Activated CD8-positive, alpha-beta memory T cell treated with anti-CD3 and anti-CD28 coated beads for 48 hours (primary cell): Measurements from ENCODE around the gene NHSL1.

Experiments used
- DNase-seq, 3 experiments: peaks; one replicate each; pipeline ENCODE4 v3.0.0-alpha.2; 2020; ENCODE audit warnings: low read depth in 2 of 3, low spot score in 2 of 3

The NHSL1 gene, protein sequence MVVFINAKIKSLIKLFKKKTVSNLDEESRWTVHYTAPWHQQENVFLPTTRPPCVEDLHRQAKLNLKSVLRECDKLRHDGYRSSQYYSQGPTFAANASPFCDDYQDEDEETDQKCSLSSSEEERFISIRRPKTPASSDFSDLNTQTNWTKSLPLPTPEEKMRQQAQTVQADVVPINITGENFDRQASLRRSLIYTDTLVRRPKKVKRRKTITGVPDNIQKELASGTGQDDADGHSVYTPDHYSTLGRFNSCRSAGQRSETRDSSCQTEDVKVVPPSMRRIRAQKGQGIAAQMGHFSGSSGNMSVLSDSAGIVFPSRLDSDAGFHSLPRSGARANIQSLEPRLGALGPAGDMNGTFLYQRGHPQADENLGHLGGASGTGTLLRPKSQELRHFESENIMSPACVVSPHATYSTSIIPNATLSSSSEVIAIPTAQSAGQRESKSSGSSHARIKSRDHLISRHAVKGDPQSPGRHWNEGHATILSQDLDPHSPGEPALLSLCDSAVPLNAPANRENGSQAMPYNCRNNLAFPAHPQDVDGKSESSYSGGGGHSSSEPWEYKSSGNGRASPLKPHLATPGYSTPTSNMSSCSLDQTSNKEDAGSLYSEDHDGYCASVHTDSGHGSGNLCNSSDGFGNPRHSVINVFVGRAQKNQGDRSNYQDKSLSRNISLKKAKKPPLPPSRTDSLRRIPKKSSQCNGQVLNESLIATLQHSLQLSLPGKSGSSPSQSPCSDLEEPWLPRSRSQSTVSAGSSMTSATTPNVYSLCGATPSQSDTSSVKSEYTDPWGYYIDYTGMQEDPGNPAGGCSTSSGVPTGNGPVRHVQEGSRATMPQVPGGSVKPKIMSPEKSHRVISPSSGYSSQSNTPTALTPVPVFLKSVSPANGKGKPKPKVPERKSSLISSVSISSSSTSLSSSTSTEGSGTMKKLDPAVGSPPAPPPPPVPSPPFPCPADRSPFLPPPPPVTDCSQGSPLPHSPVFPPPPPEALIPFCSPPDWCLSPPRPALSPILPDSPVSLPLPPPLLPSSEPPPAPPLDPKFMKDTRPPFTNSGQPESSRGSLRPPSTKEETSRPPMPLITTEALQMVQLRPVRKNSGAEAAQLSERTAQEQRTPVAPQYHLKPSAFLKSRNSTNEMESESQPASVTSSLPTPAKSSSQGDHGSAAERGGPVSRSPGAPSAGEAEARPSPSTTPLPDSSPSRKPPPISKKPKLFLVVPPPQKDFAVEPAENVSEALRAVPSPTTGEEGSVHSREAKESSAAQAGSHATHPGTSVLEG (N-terminal part only)

DNA sequence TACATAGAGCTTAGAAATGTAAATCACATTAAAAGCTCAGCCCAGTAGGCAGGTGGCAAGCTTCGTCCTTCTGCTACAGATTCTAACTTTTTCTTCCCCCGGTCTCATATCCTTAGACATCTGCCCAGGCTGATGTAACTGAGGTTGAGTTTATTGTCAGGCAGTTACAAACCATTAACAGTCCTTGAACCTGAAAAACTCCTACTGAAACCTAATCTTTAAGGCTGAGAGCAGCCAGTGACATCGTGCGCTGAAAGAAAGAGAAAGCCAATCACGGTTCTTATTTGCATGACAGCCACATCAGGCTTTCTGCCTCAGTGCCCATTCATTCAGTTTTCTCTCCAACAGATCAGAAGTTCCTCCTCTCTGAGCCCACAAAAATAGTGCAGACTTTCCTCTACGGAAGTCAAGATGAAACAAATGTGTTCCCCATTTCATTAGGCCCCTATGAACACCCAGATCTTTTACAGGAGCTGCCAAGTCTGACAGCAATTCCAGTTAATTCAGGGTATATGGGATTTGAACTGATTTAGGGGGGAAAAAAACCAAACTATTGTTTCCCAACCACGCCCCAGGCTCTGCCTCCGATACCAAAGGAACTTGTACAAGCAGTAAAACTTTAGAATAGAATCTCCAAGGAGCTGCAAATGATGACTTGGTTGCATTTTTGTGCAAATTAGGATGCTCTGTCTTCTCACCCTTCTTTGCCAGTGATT lies at the start of gene NHSL1:
Gene NHSL1, minus strand, starts transcription at position 192 of the 716 bp plus-strand sequence. CDS start 204 bp downstream, outside the sequence.
- no peak for DNase-seq

DNA sequence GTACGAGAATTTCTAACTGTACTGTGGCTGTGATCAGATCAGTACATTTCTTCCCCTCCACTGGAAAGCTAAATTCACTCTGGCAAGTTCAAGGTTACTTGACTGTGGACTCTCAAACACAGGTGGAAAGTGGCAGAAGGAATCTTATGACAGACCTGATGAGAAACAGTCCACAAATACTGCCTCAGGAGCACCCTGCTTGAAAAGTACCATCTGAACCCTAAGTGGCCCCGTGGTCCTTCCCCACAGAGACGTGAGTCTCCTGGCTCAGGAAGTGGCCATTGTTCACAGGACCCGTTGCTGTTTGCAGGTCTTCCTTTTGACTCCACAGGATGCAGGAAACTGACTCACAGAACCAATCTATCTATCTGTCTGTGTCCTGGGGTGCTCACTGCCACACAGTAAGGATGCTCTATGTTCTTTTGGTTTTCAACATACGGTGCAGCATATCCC lies 47.5 kb upstream of the NHSL1 start:
- no peak for DNase-seq

DNA sequence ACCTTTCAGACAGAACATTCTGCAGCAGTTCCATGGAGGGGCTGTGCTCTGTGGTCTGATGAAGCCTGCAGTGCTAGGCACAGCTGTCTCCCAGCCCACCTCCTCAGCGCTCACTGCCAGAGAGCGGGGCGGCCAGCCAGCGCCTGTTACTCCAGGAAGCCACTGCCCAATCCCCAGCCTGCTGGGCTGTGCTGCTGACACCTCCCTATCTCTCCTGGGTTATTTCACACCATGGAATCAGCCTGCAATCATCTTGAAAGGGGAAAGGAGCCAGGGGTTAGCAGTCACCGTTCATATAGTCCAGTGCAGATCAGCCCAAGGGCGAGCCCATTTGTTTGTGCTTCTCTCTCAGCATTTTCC lies 46.3 kb upstream of the NHSL1 start:
- DNase-seq, result no peak

DNA sequence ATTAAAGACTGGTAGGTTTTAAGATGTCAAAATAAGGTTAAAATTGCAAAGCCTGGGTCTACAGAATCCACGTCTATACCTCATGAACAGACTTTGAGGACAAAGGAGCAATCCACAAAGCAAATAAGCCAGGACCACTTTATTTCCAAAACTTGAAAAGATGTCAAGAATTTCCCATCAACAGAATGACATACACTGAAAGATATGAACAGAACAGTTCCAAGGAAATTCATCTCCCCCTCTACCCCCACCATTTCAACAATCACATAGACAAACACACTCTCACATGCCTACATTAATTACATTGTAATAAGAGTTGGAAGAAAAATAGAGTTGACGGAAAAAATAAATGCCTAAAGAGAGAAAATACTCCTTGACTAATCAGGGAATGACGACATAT lies 45.2 kb upstream of the NHSL1 start:
- no peak for DNase-seq

DNA sequence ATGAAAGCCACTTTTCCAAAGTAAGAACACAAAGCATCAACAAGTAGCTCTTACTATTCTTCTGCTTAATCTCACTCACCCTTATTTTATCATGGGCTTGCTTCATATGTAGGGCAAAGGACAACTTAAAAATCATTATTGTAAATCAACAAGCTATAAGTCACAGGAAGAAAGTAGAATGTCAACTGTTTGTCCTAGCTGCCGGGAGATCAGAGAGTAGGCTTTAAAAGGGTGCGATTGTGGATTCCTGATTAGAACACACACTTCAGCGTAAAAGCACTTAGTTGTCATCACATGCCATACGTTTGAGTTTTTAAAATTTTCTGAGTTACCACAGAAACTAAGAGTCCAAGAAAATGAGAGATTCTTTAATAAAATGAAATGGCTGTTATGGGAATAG lies 44.4 kb upstream of the NHSL1 start:
- no peak for DNase-seq

DNA sequence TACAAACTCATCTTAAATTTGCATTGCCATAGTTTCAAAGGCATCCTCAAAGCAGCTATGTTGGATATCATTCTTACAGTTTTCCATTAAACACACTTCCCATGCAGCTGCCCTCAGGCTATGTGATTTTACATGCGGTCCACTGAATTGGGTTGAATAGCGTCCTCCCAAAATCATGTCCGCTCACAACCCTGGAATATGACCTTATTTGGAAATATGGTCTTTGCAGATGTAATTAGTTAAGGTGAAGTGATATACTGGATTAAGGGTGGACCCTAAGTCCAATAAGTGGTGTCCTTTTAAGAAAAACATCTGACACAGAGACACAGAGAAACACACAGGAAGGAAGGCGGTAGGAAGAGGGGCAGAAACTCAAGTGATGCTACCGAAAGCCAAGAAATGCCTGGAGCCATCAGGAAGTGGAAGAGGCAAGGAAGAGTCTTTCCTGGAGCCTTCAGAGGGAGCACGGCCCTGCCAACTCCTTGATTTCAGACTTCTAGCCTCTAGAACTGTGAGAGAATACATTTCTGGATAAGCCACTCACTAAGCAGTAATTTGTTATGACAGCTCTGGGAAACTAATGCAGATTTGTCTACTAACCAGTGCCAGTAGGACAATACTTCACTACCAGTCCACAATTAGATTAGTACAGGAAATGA lies 42.7 kb upstream of the NHSL1 start:
- DNase-seq, result no peak

DNA sequence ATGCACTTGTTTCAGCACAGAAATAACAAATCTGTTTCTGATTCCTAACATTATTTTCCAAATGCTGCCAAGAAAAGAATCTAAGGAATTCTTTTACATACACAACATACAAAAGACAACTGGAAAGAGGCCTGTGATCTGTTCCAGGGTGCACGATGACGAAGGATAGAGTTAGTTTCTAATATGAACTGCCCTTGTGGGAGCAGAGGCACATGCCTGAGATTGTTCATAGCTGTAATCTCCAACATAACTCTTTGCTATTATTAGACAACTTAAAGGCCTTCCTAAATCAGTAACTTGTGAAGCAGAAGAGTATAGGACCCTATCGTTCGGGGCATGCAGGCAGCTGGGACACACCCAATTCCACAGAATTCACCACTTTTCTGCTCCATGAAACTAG lies 41.2 kb upstream of the NHSL1 start:
- DNase-seq, result no peak

DNA sequence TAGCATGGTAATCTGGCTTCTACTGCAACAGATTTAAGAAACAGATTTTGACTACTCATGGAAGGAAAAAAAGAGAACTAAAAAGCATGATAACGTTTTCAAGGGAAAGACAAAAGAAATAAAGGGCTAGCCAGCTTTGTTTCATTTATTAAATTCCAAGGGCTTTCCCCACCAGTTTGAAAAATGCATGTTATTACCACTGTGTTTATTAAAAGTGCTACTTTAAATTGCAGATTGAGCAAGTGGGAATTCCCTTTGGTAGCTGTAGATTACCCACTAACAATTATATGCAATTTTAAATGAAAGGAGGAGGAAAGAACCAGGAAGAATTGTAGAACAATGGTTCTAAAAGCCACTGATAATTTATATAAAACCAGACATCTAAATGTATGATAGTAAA lies 40.6 kb upstream of the NHSL1 start:
- no peak for DNase-seq

DNA sequence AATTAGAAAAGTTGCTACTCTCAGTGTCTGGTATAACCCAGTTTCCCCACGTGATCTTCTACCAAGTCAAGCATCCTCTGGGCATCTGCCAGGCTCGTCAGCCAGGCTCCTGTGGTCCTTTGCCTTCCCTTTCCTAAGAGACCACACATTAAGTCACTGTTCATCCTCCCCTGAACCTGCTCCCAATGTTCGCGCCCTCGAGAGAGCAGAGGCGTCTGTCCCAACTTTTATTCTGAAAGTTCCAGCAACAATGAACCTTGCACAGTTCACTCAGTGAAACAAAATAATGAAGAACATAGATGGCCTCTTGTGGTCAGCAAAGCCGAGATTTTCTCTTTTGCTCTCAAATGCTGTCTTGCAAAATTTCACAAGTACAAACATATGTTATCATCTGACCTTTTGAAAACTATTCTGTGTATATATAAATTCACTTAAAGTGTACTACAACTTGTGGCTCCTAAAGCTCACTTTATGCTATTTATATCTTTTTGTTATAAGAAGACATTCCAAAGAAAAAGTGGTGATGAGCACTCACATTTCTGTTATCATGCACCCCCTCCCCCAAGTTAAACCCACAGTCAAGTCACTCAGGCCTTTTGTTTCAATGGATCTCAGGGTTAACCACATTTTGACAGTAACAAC lies 39.2 kb upstream of the NHSL1 start:
- DNase-seq, result no peak

DNA sequence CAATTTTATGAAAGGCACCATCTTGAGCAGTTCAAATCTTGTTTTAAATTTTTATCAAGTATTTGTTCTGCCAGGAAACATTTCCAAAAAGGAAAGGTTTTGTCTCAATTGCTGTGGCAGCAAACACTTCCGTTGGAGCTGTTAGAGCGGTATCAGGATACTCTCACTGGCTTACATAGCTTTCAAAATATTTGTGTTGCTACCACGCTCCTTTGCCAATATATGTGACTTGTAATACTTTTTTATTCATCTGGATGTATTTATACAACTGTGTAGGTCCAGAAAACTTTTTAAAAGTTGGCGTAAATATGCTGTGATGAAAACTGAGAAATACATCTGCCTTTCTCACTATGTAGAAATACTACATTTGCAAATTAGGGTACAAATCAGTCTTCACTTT lies 37.8 kb upstream of the NHSL1 start:
- DNase-seq, result no peak

DNA sequence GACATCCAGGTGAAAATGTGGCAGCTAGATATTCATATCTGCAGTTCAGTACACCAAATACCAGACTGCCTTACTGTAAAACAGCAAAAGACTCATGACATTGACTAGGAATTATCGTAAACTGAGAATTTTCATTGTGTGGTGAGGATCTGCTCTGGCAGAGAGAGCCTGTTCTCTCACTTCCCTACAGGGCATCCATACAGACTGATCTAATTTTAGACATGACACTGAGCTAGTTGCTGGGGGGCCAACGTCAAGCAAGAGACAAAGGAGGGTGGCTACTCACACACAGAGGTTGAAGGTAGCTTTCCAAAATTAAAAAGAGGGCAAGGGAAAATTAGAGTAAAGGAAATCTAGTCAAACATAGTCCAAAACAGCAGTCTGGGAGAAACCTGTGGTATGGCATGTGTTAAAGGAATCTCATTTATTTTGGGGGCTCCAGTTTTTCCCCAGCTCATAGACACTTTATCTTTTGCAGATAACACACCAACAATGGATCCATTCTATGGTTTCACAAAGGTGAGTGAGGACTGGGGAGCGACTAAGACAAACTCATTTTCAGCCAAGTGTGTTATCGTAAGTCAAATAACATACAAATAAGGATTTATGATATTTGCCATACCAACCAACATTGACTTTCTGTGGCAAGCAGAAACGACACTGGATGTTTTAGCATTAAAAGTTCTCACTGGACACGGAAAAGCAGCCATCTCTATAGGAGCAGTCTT lies 36.6 kb upstream of the NHSL1 start:
- DNase-seq, result no peak

DNA sequence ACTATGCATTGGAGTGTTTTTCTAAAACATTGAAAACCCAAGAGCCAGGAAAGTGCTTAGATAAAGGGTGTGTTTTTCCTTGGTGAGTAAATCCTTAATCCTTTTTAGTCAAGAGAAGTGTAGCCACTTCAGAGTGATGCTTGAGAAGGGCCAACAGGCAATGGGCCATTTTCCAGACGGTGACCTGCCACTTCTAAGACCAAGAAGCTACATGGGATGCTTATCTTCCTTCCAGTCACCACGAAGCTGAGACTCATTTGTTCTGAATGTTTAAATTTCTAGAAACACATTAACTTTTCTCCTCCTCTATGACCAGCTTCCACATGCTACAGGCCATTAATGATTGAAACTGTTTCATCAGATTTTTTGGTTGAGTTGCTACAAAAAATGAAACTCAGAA lies 34.4 kb upstream of the NHSL1 start:
- DNase-seq, result no peak

DNA sequence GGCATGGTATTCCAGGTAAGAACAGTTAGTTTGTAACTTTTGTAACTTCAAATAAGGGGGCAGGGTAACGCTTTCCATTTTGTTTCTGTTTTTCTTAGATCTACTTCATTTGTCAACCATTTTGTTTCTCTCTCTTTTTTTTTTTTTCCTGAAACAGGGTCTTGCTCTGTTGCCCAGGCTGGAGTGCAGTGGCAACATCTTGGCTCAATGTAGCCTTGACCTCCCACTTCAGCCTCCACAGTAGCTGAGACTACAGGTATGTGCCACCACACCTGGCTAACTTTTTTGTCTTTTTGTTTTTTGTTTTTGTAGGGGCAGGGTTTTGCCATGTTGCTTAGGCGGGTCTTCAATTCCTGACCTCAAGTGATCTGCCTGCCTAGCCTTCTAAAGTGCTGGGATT lies 32.1 kb upstream of the NHSL1 start:
- DNase-seq, result no peak

DNA sequence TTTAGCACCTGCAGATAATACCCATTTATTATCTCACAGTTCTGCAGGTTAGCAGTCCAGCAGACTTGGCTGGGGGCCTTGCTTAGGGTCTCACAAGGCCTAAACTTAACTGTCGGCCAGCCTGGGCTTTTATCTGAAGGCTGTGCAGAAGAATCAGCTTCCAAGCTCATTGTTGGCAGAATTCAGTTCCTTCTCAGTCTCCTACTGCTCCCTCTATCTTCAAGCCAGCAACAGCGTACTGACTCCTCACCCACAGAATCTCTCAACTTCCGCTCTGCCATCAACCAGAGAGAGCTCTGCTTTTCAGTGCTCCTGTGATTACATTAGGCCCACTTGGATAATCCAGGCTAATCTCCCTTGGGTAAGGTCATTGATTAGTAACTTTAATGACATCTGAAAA lies 30.2 kb upstream of the NHSL1 start:
- no peak for DNase-seq

DNA sequence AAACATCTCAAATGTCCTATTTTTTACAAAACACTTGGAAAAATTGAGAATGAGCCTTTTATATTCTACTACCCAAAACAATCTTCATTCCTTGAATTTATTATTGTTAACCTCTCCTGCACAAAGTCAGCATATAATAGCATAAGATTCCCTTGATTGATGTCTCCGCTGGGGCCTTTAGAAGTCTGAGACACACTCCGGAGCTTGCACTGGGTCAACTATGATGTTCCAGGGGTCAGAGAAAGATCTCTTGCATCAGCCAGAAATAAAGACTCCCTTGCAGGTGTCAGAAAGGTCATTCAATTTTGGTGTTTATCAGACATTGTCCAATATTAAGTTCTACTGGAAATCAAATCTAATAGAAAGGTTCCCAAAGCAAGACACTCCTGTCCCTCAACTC lies 29.7 kb upstream of the NHSL1 start:
- no peak for DNase-seq

DNA sequence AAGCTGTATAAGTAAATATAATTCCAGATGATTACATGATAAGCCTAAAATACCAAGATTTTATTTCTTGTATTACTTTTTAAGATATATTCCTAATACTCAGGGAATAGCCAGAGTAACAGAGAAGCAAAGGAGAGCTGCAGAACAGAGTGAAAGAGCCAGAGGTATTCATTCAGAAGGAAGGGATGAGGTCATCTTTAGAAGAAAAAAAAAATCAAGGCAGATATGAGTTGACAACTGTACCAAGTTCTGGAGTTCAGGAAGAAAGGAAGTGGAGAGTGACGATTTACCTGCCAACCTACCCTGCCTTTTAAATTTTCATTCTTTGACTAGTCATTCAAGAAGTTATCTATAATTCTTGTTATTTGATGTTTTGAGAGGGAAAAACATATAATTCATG lies 28.8 kb upstream of the NHSL1 start:
- no peak for DNase-seq

DNA sequence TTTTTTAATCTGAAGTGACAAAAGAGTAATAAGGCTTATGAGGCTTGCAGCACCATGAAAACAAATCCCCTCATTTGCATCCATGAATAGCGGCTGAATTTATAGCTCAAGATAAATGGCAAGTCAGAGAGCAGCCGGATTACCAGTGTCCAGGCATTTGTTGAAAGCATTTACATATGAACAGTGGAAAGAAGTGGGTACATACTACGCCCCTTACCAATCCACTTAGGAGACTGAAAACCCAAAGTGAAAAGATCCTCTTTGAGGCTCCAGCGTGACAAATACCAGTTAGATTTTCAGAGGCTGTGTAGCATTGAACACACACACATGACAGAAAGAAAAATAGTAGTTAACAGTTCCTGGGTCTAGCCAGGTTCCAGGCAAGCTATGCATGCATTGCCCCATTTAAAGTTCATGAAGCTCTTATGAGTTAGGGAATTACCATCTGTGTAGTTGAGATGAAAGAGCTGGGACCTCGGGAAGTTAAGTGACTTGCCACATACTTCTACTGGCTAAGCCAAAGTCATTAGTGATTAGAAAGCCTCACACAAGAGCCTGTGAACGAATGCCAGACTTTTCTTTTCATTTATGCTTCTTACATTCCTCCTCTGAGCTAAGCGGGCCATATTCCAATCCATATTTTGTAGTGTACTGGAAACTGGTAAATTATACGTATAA lies 28.3 kb upstream of the NHSL1 start:
- DNase-seq, result no peak

DNA sequence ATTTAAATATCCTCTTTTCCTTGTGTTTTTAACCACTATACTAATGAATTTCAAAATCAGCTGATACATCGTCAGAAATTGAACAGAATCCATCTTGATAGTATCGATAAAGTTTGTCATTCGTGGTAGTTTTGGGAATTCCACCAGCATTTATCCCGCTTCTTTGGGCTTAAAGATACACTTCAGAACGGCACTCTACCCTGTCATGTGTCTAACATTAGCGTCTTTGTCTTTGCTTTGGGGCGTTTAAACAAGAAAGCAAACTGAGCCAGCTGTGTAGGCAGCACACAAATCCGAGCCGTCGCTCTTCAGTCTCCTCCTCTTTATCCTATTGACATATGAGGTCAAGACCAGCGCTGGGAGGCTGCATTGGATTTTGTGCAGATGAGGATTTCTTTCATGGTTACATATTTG lies 27.5 kb upstream of the NHSL1 start:
- no peak for DNase-seq

DNA sequence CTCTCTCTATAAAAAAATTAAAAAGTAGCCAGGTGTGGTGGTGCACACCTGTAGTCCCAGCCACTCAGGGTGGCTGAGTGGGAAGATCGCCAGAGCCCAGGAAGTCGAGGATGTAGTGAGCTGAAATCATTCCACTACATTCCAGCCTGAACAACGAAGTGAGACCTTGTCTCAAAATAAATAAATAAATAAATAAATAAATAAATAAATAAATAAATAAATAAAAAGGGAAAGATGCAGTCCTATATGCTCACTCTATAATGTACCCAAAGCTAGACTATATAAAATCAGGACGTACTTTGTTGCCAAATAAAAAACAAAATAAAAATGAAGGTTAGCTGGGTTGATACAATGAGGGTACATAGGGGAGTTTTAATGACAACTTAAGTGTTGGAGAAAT lies 26.1 kb upstream of the NHSL1 start:
- no peak for DNase-seq
